IMR-90 (cell line): ENCODE results near the gene STAG1. TPM values are rescaled to one million over a fixed set of nuclear protein-coding genes. Genes with fewer than 3 reads are reported as not detected.
"Not testable (repeated sequence)": the region's sequence is repeated elsewhere in the genome, so short reads cannot be mapped to it uniquely, and the experiment has no call there.

Experiments
- ATAC-seq: fragments of 200-7000 bp; cut with Tn5 transposase; 2 replicates; pipeline ENCODE4 v1.9.1; 2020; ENCODE audit warnings: low read depth, mild to moderate bottlenecking, moderate library complexity
- BruUV-seq: library from RNA; stranded (reverse); fragments of 400-500 nt; replicated peaks from 2 replicates; lab custom pipeline; 2021; lab: Mats Ljungman, UMichigan
- CTCF ChIA-PET: fragments of 300-600 bp; formaldehyde crosslinking; extraction: SDS; loops from one replicate; lab custom pipeline; 2021; ENCODE audit warnings: antibody characterized with exemption; lab: Yijun Ruan, JAX
- POLR2A ChIA-PET: fragments of 300-600 bp; sonication (Branson Sonifier 250); formaldehyde crosslinking; loops from one replicate; lab custom pipeline; 2022; ENCODE audit warnings: antibody characterized with exemption; ENCODE audit not compliant: unreplicated experiment; lab: Charles Lee
- DNase-seq: peaks from one replicate; pipeline ENCODE4 v3.0.0; 2013
- H2AFZ ChIP-seq: replicated peaks from 2 replicates; pipeline ENCODE3; 2013; ENCODE audit warnings: low read length, mild to moderate bottlenecking; ENCODE audit not compliant: poor library complexity
- H2AK5ac ChIP-seq: 2 replicates; pipeline ENCODE4 v1.6.1; 2013; ENCODE audit warnings: low read depth, low read length, inconsistent platforms
- H2AK9ac ChIP-seq: replicated peaks from 2 replicates; pipeline ENCODE3; 2013; ENCODE audit warnings: mild to moderate bottlenecking, low read depth, low read length, moderate library complexity; ENCODE audit not compliant: poor library complexity
- H2BK120ac ChIP-seq: 2 replicates; pipeline ENCODE4 v1.6.1; 2013; ENCODE audit warnings: low read depth, low read length, inconsistent platforms
- H2BK15ac ChIP-seq: 3 replicates; pipeline ENCODE4 v1.6.1; 2013; ENCODE audit warnings: low read depth, low read length, inconsistent platforms
- H2BK20ac ChIP-seq: 2 replicates; pipeline ENCODE4 v1.6.1; 2013; ENCODE audit warnings: low read depth, mild to moderate bottlenecking, inconsistent platforms, low read length, moderate library complexity
- H2BK5ac ChIP-seq: 2 replicates; pipeline ENCODE4 v1.6.1; 2013; ENCODE audit warnings: mild to moderate bottlenecking, low read depth, low read length, inconsistent platforms; ENCODE audit not compliant: poor library complexity, severe bottlenecking
- H3K14ac ChIP-seq: replicated peaks from 2 replicates; pipeline ENCODE4 v1.6.1; 2013; ENCODE audit warnings: low read depth, low read length, inconsistent platforms
- H3K18ac ChIP-seq: 2 replicates; pipeline ENCODE4 v1.6.1; 2013; ENCODE audit warnings: low read depth, low read length, control low read depth
- H3K23ac ChIP-seq: 2 replicates; pipeline ENCODE4 v1.6.1; 2013; ENCODE audit warnings: low read depth, low read length, inconsistent platforms
- H3K27ac ChIP-seq: 2 replicates; pipeline ENCODE4 v1.5.1; 2013; ENCODE audit warnings: mild to moderate bottlenecking, control low read depth, low read length; ENCODE audit not compliant: insufficient read depth
- H3K27me3 ChIP-seq: 2 replicates; pipeline ENCODE4 v1.6.1; 2013; ENCODE audit warnings: low read length; ENCODE audit not compliant: control insufficient read depth, insufficient read depth
- H3K36me3 ChIP-seq: 2 replicates; pipeline ENCODE4 v1.6.1; 2013; ENCODE audit warnings: low read length, mixed read lengths; ENCODE audit not compliant: control insufficient read depth, insufficient read depth
- H3K4ac ChIP-seq: 2 replicates; pipeline ENCODE4 v1.6.1; 2013; ENCODE audit warnings: low read depth, low read length, inconsistent platforms
- H3K4me1 ChIP-seq: 2 replicates; pipeline ENCODE4 v1.6.1; 2013; ENCODE audit warnings: low read length, mixed read lengths; ENCODE audit not compliant: control insufficient read depth, insufficient read depth
- H3K4me2 ChIP-seq: 2 replicates; pipeline ENCODE4 v1.6.1; 2013; ENCODE audit warnings: low read depth, mild to moderate bottlenecking, control low read depth, low read length, moderate library complexity
- H3K4me3 ChIP-seq: 2 replicates; pipeline ENCODE4 v1.5.1; 2013; ENCODE audit warnings: low read depth, mild to moderate bottlenecking, control low read depth, low read length, moderate library complexity; ENCODE audit not compliant: insufficient read depth
- H3K56ac ChIP-seq: 2 replicates; pipeline ENCODE4 v1.6.1; 2013; ENCODE audit warnings: low read length, inconsistent platforms; ENCODE audit not compliant: insufficient read depth; ENCODE audit errors: extremely low read depth
- H3K79me1 ChIP-seq, 2 experiments: 2 replicates each; pipeline ENCODE4 v1.6.1; 2013; ENCODE audit warnings: low read length in 2 of 2, inconsistent platforms in 1 of 2, low read depth in 1 of 2
- H3K9ac ChIP-seq: 2 replicates; pipeline ENCODE4 v1.6.1; 2013; ENCODE audit warnings: low read depth, low read length, control low read depth
- H3K9me1 ChIP-seq: 2 replicates; pipeline ENCODE4 v1.6.1; 2013; ENCODE audit warnings: low read length, inconsistent platforms; ENCODE audit not compliant: insufficient read depth
- H3K9me3 ChIP-seq: 2 replicates; pipeline ENCODE4 v1.6.1; 2013; ENCODE audit warnings: low read length; ENCODE audit not compliant: control insufficient read depth, insufficient read depth
- H4K20me1 ChIP-seq: 2 replicates; pipeline ENCODE4 v1.6.1; 2013; ENCODE audit warnings: low read length, inconsistent platforms; ENCODE audit not compliant: insufficient read depth
- H4K5ac ChIP-seq: 2 replicates; pipeline ENCODE4 v1.6.1; 2013; ENCODE audit warnings: mild to moderate bottlenecking, low read depth, low read length, control low read depth
- H4K8ac ChIP-seq, 2 experiments: 2 replicates each; pipeline ENCODE4 v1.6.1; 2013; ENCODE audit warnings: low read depth in 2 of 2, low read length in 2 of 2, control low read depth in 1 of 2, inconsistent platforms in 1 of 2
- H4K91ac ChIP-seq: 2 replicates; pipeline ENCODE4 v1.6.1; 2013; ENCODE audit warnings: low read depth, low read length, inconsistent platforms; ENCODE audit not compliant: insufficient read depth
- MAFK ChIP-seq: IDR thresholded peaks from 2 replicates; pipeline ENCODE4 v1.6.1; 2012; ENCODE audit warnings: low read depth, low read length, improper control_type of control experiment
- RFX5 ChIP-seq: IDR thresholded peaks from 2 replicates; pipeline ENCODE4 v1.8.0; 2012; ENCODE audit warnings: low read depth, mild to moderate bottlenecking, low read length, moderate library complexity
- SMC3 ChIP-seq: fragments of 150-350 bp; IDR thresholded peaks from 2 replicates; pipeline ENCODE4 v1.6.1; 2016; ENCODE audit warnings: low read depth, mild to moderate bottlenecking, antibody characterized with exemption, low read length, moderate library complexity
- WGBS, 2 experiments: methylation state at CpG; one replicate each; pipeline versions ENCODE4 v1.1.5 to v1.1.7; 2013; ENCODE audit warnings: missing lambda C conversion rate in 2 of 2; ENCODE audit not compliant: insufficient read length in 1 of 2; ENCODE audit errors: extremely low coverage in 2 of 2; 5-methylcytosine and 5-hydroxymethylcytosine counted together
- dilution Hi-C: fragments of 300-500 bp; cut with HindIII; formaldehyde crosslinking; loops from one replicate; pipeline ENCODE4 v1.14.3; 2018; ENCODE audit warnings: low sequenced_read_pairs; ENCODE audit not compliant: unreplicated experiment
- in situ Hi-C: fragments of 300-500 bp; cut with MboI; formaldehyde crosslinking; loops from 3 replicates; pipeline ENCODE4 v1.14.3; 2019; ENCODE audit warnings: low sequenced_read_pairs, inconsistent platforms, mixed read lengths
- intact Hi-C: fragments of 100-400 bp; cut with micrococcal nuclease; formaldehyde crosslinking; loops from 2 replicates; pipeline ENCODE4 v1.10.0; 2022
- polyA plus RNA-seq, 3 experiments: library from polyadenylated mRNA; depleted of rRNA; stranded (reverse); fragments of >200 nt; gene quantifications; 2 replicates each; pipeline ENCODE4 v1.2.3, GENCODE V29; 2012; ENCODE audit warnings: low replicate concordance in 1 of 3
- total RNA-seq: library from RNA; depleted of rRNA; stranded (reverse); fragments of >200 nt; gene quantifications from 2 replicates; pipeline ENCODE4 v1.2.3, GENCODE V29; 2012

Gene STAG1
- total and polyA plus RNA-seq, 2 of the 4 experiments (the other 2 are of a cell fraction): 9.6 to 32.3 TPM

DNA sequence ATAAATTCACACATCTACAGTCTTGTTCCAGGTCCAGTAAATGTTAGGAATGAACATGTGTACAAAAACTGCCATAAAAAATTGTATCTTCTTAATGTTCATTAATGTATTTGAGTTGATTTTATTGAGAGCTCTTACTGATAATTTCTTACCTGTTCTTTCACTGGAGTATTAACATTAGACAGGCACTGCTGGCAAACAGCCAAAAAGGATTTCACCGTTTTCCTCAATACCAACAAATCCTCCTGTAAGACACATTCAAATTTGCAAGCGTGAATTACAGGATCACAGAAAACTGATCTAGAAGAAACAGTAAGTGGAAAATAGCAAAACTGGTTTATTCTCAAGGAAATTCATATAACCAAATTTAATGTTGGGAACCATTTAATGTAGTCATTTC, 374.7 kb downstream of the STAG1 start:
- H3K4me1 ChIP-seq: no peaks in the 10 kb centered on the region
- no peak overlapping the region for H2BK120ac ChIP-seq
- no peak overlapping the region for H2BK5ac ChIP-seq
- H2BK20ac ChIP-seq: no peak overlapping the region
- no peaks in the 10 kb centered on the region for H3K27me3 ChIP-seq
- no peak overlapping the region for H4K8ac ChIP-seq
- no peaks in the 10 kb centered on the region for H3K9me3 ChIP-seq
- ChIA-PET CTCF (no interaction called here), POLR2A (no interaction called here)
- no peak overlapping the region for H2AK9ac ChIP-seq
- H3K56ac ChIP-seq: no peak overlapping the region
- ATAC-seq (no peak), DNase-seq (no peak)
- no peak overlapping the region for H3K4me2 ChIP-seq
- TF ChIP-seq MAFK (no peak), SMC3 (no peak), RFX5 (no peak)
- H4K20me1 ChIP-seq: no peaks in the 10 kb centered on the region
- no peak overlapping the region for H2AFZ ChIP-seq
- dilution Hi-C loops: no loop called here
- no peak overlapping the region for H4K91ac ChIP-seq
- no peak overlapping the region for H4K5ac ChIP-seq
- no peak overlapping the region for H2BK15ac ChIP-seq
- peaks cover 0 to 4% of the 10 kb centered on the region in 2 experiments; a peak in 1 of 4 replicates for H3K79me1 ChIP-seq
- H3K18ac ChIP-seq: no peak overlapping the region
- peaks cover 3% of the 10 kb centered on the region for H3K36me3 ChIP-seq
- H3K4ac ChIP-seq: no peak overlapping the region
- peaks cover 2% of the 10 kb centered on the region; the same call in 1 of the 2 replicates for H3K9me1 ChIP-seq
- no CpG with 5 or more reads among the region's 2 CpGs for WGBS, 2 experiments
- H3K23ac ChIP-seq: no peak overlapping the region
- H2AK5ac ChIP-seq: no peak overlapping the region
- BruUV-seq: no TSS peak
- in situ Hi-C loops: no loop called here
- H3K14ac ChIP-seq: no peak overlapping the region
- no peak overlapping the region for H3K4me3 ChIP-seq
- intact Hi-C loops: no loop called here
- H3K9ac ChIP-seq: no peak overlapping the region
- H3K27ac ChIP-seq: no peak overlapping the region

GRCh38 chr3:136375800-136376199, 376.4 kb downstream of the STAG1 start:
- H3K4me2 ChIP-seq, H3K9me1 ChIP-seq, H2AK9ac ChIP-seq, intact Hi-C loops, H3K79me1 ChIP-seq, H2AK5ac ChIP-seq, H2BK5ac ChIP-seq, H3K9me3 ChIP-seq, H3K27me3 ChIP-seq, H3K23ac ChIP-seq, H2BK120ac ChIP-seq, H3K14ac ChIP-seq, H2BK15ac ChIP-seq, H4K8ac ChIP-seq, dilution Hi-C loops, in situ Hi-C loops, DNase-seq, CTCF ChIA-PET, ATAC-seq, H3K4me1 ChIP-seq, H3K9ac ChIP-seq, BruUV-seq, H2BK20ac ChIP-seq, H3K36me3 ChIP-seq, H4K20me1 ChIP-seq, H3K4me3 ChIP-seq, H4K91ac ChIP-seq, POLR2A ChIA-PET, H3K27ac ChIP-seq, H3K4ac ChIP-seq, H3K56ac ChIP-seq, H2AFZ ChIP-seq, H3K18ac ChIP-seq, H4K5ac ChIP-seq: not testable (repeated sequence)
- WGBS, 2 experiments: no CpG with 5 or more reads among the region's 5 CpGs
